Esophagus squamous epithelium (tissue), 4 donors: ENCODE results near the gene CCDC134.

Experiments used
- CTCF ChIP-seq, 6 experiments: fragments of 450-650 bp in 4 of 6; fragments of 200-600 bp in 2 of 6; sonication (generic) in 2 of 6; IDR thresholded peaks; one replicate each; pipeline ENCODE4 v1.5.1; 2016 to 2019; ENCODE audit warnings: antibody characterized with exemption in 6 of 6, mild to moderate bottlenecking in 4 of 6, moderate library complexity in 4 of 6
- POLR2A ChIP-seq, 4 donors: fragments of 450-650 bp; IDR thresholded peaks; one replicate each; pipeline ENCODE4 v1.6.1; 2017; ENCODE audit warnings: antibody characterized with exemption in 4 of 4, mild to moderate bottlenecking in 4 of 4, moderate library complexity in 3 of 4

- no peak for TF ChIP-seq CTCF (IDR thresholded peaks at IDR 0.05)
- no peak for TF ChIP-seq POLR2A (IDR thresholded peaks at IDR 0.05)
Measured at GRCh38 chr22:41775338-41775737, 25.1 kb upstream of the CCDC134 start.
